Measurements from ENCODE around the gene APOBEC3G.

DNA sequence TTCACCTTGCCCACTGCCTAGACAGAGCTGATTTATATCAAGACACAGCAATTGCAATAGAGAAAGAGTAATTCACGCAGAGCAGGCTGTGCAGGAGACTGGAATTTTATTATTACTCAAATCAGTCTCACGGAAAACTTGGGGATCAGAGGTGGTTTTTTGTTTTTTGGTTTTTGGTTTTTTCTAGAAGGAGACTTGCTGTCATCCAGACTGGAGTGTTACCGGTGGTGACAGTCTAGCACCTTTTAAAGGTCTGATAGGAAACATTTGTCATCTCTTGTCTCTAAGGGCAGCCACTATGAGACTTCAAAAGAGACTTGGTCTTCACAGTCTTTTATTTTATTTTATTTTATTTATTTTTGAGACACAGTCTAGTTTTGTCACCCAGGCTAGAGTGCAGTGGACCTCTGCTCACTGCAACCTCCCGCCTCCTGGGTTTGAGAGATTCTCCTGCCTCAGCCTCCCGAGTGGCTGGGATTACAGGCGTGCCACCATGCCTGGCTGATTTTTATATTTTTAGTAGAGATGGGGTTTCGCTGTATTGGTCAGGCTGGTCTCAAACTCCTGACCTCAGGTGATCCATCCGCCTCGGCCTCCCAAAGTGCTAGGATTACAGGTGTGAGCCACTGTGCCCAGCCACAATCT is 39.0 kb downstream of the APOBEC3G start:
- TF ChIP-seq, protein P1, sequence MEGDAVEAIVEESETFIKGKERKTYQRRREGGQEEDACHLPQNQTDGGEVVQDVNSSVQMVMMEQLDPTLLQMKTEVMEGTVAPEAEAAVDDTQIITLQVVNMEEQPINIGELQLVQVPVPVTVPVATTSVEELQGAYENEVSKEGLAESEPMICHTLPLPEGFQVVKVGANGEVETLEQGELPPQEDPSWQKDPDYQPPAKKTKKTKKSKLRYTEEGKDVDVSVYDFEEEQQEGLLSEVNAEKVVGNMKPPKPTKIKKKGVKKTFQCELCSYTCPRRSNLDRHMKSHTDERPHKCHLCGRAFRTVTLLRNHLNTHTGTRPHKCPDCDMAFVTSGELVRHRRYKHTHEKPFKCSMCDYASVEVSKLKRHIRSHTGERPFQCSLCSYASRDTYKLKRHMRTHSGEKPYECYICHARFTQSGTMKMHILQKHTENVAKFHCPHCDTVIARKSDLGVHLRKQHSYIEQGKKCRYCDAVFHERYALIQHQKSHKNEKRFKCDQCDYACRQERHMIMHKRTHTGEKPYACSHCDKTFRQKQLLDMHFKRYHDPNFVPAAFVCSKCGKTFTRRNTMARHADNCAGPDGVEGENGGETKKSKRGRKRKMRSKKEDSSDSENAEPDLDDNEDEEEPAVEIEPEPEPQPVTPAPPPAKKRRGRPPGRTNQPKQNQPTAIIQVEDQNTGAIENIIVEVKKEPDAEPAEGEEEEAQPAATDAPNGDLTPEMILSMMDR (conservative IDR thresholded peaks at IDR 0.05): no peak
- TF ChIP-seq EZH2 (IDR thresholded peaks at IDR 0.05; ENCODE audit: low read depth): no peak
